ENCODE measurements around the gene GDPD4.

DNA sequence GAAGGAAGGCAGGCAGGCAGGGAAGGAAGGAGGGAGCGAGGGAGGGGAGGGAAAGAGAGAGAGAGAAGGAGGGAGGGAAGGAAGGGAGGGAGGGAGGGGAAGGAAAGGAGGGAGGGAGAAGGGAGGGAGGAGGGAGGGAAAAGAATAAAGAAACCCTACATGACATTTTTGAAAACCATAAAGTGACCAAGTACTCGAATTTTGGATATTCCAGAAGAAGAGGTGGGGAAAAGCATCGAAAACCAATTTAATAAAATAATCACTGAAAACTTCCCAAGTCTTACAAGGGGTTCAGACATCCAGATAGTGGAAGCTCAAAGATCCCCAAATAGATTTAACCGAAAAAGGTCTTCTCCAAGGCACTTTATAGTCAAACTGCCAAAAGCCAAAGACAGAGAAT, 11.7 kb downstream of the GDPD4 start:
- TF ChIP-seq, protein P1, sequence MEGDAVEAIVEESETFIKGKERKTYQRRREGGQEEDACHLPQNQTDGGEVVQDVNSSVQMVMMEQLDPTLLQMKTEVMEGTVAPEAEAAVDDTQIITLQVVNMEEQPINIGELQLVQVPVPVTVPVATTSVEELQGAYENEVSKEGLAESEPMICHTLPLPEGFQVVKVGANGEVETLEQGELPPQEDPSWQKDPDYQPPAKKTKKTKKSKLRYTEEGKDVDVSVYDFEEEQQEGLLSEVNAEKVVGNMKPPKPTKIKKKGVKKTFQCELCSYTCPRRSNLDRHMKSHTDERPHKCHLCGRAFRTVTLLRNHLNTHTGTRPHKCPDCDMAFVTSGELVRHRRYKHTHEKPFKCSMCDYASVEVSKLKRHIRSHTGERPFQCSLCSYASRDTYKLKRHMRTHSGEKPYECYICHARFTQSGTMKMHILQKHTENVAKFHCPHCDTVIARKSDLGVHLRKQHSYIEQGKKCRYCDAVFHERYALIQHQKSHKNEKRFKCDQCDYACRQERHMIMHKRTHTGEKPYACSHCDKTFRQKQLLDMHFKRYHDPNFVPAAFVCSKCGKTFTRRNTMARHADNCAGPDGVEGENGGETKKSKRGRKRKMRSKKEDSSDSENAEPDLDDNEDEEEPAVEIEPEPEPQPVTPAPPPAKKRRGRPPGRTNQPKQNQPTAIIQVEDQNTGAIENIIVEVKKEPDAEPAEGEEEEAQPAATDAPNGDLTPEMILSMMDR (IDR thresholded peaks at IDR 0.05): no peak
- TF ChIP-seq, protein P2, sequence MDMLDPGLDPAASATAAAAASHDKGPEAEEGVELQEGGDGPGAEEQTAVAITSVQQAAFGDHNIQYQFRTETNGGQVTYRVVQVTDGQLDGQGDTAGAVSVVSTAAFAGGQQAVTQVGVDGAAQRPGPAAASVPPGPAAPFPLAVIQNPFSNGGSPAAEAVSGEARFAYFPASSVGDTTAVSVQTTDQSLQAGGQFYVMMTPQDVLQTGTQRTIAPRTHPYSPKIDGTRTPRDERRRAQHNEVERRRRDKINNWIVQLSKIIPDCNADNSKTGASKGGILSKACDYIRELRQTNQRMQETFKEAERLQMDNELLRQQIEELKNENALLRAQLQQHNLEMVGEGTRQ (IDR thresholded peaks at IDR 0.05): no peak
- no peak for TF ChIP-seq EP300 (IDR thresholded peaks at IDR 0.05)
- TF ChIP-seq SMC3 (IDR thresholded peaks at IDR 0.05): no peak
- TF ChIP-seq EHMT2 (IDR thresholded peaks at IDR 0.05; ENCODE audit: low read depth): no peak
- TF ChIP-seq ESRRA (IDR thresholded peaks at IDR 0.05; ENCODE audit: borderline replicate concordance, low read length): no peak
